AG04449 (cell line): ENCODE results near the gene OTOP3.

Experiments
- CTCF ChIA-PET: fragments of 350-600 bp; formaldehyde crosslinking; extraction: SDS; loops from one replicate; lab custom pipeline; 2021; ENCODE audit warnings: antibody characterized with exemption; lab: Yijun Ruan, JAX
- POLR2A ChIA-PET: fragments of 400-600, 350-600 bp; formaldehyde crosslinking; extraction: SDS; loops from one replicate; lab custom pipeline; 2020; ENCODE audit warnings: antibody characterized with exemption, inconsistent platforms; lab: Yijun Ruan, JAX
- DNase-seq: peaks from one replicate; pipeline ENCODE4 v3.0.0-alpha.2; 2010; ENCODE audit warnings: low read depth, low spot score
- H3K4me3 ChIP-seq: 2 replicates; pipeline ENCODE4 v1.5.1; 2011; ENCODE audit warnings: low read depth, mild to moderate bottlenecking, control low read depth, low read length
- TF ChIP-seq, protein P1 (sequence below): IDR thresholded peaks from one replicate; pipeline ENCODE4 v1.5.1; 2011; ENCODE audit warnings: mild to moderate bottlenecking, moderate library complexity, low read length, control low read depth, inconsistent platforms; ENCODE audit not compliant: insufficient read depth; ENCODE audit errors: missing control alignments

OTOP3 gene

DNA sequence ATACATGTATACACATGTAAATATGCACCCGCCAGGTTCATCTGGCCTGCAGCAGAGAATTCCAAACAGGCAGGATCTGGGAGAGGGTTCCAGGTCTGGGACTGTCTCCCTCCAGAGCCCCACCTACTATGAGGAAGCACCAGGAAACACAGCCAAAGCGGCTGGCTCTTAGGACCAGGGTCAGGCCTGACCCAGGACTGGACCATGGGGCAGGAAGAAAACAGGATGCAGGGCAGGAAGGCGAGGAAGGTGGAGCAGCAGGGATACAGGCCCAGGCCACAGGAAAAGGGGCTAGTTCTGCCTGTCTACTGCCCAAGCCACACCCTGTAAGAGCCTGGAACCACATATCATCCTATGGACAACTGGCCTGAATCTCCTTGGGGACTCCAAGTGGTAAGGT lies 34.7 kb downstream of the OTOP3 start:
- ChIA-PET CTCF (interaction anchor here (10.6 kb wide), 1 partner anchor 11 kb away, joined by 181 read pairs; no protein-coding TSS in a partner anchor), POLR2A (no interaction called here)
- DNase-seq: no peak
- H3K4me3 ChIP-seq: no peak overlapping the region
- TF ChIP-seq, protein P1, sequence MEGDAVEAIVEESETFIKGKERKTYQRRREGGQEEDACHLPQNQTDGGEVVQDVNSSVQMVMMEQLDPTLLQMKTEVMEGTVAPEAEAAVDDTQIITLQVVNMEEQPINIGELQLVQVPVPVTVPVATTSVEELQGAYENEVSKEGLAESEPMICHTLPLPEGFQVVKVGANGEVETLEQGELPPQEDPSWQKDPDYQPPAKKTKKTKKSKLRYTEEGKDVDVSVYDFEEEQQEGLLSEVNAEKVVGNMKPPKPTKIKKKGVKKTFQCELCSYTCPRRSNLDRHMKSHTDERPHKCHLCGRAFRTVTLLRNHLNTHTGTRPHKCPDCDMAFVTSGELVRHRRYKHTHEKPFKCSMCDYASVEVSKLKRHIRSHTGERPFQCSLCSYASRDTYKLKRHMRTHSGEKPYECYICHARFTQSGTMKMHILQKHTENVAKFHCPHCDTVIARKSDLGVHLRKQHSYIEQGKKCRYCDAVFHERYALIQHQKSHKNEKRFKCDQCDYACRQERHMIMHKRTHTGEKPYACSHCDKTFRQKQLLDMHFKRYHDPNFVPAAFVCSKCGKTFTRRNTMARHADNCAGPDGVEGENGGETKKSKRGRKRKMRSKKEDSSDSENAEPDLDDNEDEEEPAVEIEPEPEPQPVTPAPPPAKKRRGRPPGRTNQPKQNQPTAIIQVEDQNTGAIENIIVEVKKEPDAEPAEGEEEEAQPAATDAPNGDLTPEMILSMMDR: no peak

DNA sequence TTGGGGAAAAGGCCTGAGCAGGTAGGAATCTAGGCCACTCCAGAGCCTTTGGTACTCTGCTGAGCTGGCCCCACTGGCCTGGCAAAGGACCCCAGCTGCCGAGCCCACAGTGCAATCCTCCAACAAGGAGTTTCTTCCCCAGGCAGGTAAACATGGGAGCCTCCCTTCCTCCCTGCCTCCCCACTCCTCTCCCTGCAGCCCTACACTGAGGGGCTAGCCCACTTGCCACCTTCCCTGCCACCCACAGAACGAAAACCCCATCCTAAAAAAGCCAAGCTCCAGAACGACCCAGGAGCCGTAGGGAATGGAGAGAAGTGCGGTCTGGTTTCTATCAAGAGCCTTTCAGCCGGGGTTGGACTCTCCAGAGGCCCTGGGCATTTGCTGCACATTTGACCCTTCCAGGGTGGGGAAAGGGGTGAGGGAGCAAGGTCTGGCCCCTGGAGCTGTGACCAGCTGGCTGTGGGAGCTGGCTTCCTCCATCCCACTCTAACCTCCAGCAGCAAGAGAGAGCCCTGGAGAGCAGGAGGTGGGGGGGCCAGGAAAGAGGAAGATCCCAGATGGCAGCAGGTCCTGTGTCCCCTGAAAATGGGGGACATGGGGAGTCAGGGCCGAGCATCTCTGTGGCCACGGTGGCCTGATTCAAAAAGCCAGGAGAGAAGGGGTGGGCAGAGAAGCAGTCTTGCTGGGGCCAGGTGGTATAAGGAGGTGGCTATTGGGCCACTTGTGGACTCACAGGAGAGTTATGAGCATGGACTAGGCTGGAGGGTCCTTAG lies 35.6 kb downstream of the OTOP3 start:
- DNase-seq: no peak
- CTCF ChIA-PET: interaction anchor here (1.6 to 10.6 kb wide), 2 partner anchors 12 to 226 kb away, joined by 5 to 181 read pairs; no protein-coding TSS in a partner anchor
- POLR2A ChIA-PET: no interaction called here
- no peak overlapping the region for H3K4me3 ChIP-seq
- TF ChIP-seq, protein P1: no peak

DNA sequence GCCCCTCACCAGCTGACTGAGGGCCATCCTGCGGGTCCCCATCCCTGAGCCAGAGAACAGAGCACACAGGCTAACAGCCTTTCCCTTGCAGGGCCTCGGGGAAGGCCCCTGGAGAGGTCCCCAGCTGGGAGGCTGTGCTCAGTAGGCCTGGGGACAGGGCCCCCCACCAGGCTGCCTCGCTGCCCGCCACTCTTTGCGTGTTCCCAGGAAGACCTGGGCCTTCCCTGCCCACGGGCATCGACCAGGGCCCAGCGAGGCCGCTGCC lies 36.1 kb downstream of the OTOP3 start:
- TF ChIP-seq, protein P1: no peak
- ChIA-PET POLR2A (no interaction called here), CTCF (interaction anchor here (1.6 to 10.6 kb wide), 2 partner anchors 12 to 227 kb away, joined by 5 to 181 read pairs; no protein-coding TSS in a partner anchor)
- peak overlapping the region; percentile 48; the same call in 1 of the 2 replicates for H3K4me3 ChIP-seq
- no peak for DNase-seq

DNA sequence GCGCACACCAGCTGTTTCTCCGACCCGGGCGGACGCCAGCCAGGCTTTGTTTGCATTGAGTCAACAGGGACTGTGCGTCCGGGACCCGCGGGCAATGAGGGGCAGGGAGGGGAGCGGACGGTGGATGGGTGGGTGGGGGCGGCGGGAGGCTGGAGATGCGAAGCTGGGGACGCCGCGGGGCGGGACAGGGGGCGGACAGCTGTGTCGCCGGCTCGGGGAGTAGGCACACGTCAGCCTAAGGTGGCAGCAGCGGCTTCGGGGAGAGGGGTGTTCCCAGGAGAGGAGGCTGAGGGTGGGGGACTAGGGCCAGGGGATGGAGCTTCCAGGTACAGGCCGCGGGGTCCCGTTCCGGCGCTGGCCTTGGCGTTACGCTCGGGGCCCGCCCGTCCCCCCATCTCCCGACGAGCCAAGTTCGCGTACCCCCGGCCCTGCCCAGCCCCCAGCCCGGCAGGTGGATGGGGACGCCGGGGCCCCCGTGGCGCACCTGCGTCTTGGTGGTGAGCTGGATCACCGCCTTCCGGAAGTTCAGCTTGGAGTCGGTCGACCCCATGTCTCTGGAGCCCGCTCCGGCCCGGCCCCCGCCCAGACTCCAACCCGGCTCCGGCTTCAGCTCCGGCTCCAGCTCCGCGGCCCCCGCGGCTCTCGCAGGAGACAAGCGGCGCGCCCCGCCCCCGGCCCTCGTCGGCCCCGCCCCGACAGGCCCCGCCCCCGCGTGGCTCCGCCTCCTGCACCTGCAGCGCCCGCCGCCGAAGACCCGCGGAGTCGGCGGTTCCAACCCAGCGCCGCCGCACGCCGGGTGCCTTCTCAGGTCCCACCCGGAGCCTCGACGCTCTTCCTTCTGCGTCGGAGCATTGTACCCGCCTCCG lies 36.6 kb downstream of the OTOP3 start, which contains the start of gene HID1:
TSS of gene HID1 (minus strand) at position 653 of the 866 bp plus-strand sequence. CDS start at position 550, 103 bp downstream.
- CTCF ChIA-PET: interaction anchor here (0.6 to 10.6 kb wide), 4 partner anchors 13 to 227 kb away, joined by 3 to 181 read pairs (median 5); partner anchors contain the start of gene CDR2L
- TF ChIP-seq, protein P1: no peak
- DNase-seq: no peak
- POLR2A ChIA-PET: no interaction called here
- H3K4me3 ChIP-seq: peak within 1 kb of the TSS; percentile 48

DNA sequence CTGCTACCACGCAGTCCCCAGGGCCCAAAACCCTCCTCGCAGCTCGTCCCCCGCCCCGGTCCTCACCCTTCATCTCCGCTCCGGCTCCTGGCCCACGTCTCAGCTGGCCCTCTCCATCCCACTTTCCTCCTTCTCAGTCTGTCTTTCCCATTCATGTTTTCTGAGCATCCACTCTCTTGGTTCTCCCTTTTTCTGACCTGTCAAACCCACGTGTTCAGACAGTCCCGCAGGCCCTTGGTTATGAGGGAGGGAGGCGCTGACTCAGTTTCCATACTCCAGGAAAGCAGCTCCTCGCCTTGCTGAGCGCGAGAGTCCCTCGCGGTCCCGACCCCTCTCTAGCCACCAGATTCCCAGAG lies 37.3 kb downstream of the OTOP3 start:
- ChIA-PET POLR2A (no interaction called here), CTCF (interaction anchor here (0.6 to 10.6 kb wide), 3 partner anchors 13 to 26 kb away, joined by 3 to 181 read pairs (median 5); partner anchors contain the start of gene CDR2L)
- no peak for DNase-seq
- TF ChIP-seq, protein P1: no peak
- H3K4me3 ChIP-seq: peak overlapping the region; percentile 15
